Skin epidermis (tissue), 12 donors: Measurements from ENCODE around the gene GGCT.
"Not testable (repeated sequence)": the region's sequence is repeated elsewhere in the genome, so short reads cannot be mapped to it uniquely, and the experiment has no call there.

Experiments
- H3K27ac ChIP-seq, 21 experiments: fragments of 200-600 bp; sonication (generic) in 11 of 21; one replicate each; pipeline ENCODE4 v1.5.0; 2020; ENCODE audit warnings: mild to moderate bottlenecking in 3 of 21, inconsistent platforms in 2 of 21, moderate library complexity in 2 of 21
- H3K4me3 ChIP-seq, 7 experiments: fragments of 200-600 bp; sonication (generic) in 2 of 7; one replicate each; pipeline ENCODE4 v1.5.0; 2020; ENCODE audit warnings: inconsistent platforms in 2 of 7, mild to moderate bottlenecking in 2 of 7, moderate library complexity in 1 of 7

The GGCT gene

DNA sequence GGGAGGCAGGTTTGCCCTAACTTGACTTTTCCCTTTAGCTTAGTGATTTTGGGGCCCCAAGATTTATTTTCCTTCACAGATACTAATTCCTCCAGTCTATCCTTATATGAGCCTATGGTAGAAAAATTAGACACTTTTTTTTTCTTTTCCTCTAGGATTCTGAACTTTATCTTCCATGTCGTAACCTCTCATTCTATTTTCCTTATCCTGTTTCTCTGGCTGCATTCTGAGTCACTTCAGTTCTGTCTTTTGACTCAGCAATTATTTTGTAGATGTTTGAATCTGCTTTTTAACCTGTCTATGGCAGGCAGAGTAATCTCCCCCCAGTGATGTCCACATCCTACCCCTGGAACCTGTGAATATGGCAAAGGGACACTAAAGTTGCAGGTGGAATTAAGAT lies 19.0 kb downstream of the GGCT start:
- Histone ChIP-seq H3K4me3 (no peak overlapping the region), H3K27ac (no peak overlapping the region)

- not testable (repeated sequence) for H3K27ac ChIP-seq, H3K4me3 ChIP-seq
Measured at GRCh38 chr7:30481416-30481815, 23.2 kb downstream of the GGCT start.

- Histone ChIP-seq H3K27ac (peak overlapping the region; percentile 55 to 97 (median 92)), H3K4me3 (peak overlapping the region; percentile 53 to 69 (median 66))
Measured at GRCh38 chr7:30479202-30480120, 25.2 kb downstream of the GGCT start.

- Histone ChIP-seq H3K4me3 (peak within 1 kb of the TSS; percentile 53 to 69 (median 66)), H3K27ac (peak within 1 kb of the TSS; percentile 60 to 97 (median 92))
Measured at GRCh38 chr7:30478349-30479201, 26.1 kb downstream of the GGCT start, which contains the start of gene NOD1. Gene NOD1, minus strand, starts transcription at chr7:30478784. Its CDS starts 21,863 bp downstream, at chr7:30456921.

GRCh38 chr7:30476459-30477145 lies 28.0 kb downstream of the GGCT start:
- Histone ChIP-seq H3K4me3 (peak overlapping the region in 1 of 7 experiments; percentile 69), H3K27ac (peak overlapping the region in 7 of 21 experiments; percentile 33 to 97 (median 92))

- peak overlapping the region in 10 of 21 experiments; percentile 4 to 84 (median 46) for H3K27ac ChIP-seq
- no peak overlapping the region for H3K4me3 ChIP-seq
Measured at GRCh38 chr7:30475580-30475979, 29.0 kb downstream of the GGCT start.

- no peak overlapping the region for H3K4me3 ChIP-seq
- peak overlapping the region in 7 of 21 experiments; percentile 17 to 93 (median 66) for H3K27ac ChIP-seq
Measured at GRCh38 chr7:30474893-30475292, 29.7 kb downstream of the GGCT start.

- peak overlapping the region in 11 of 21 experiments; percentile 17 to 93 (median 68) for H3K27ac ChIP-seq
- no peak overlapping the region for H3K4me3 ChIP-seq
Measured at GRCh38 chr7:30474485-30474884, 30.1 kb downstream of the GGCT start.

GRCh38 chr7:30473903-30474302 lies 30.7 kb downstream of the GGCT start:
- Histone ChIP-seq H3K4me3 (no peak overlapping the region), H3K27ac (peak overlapping the region in 10 of 21 experiments; percentile 28 to 93 (median 70))

DNA sequence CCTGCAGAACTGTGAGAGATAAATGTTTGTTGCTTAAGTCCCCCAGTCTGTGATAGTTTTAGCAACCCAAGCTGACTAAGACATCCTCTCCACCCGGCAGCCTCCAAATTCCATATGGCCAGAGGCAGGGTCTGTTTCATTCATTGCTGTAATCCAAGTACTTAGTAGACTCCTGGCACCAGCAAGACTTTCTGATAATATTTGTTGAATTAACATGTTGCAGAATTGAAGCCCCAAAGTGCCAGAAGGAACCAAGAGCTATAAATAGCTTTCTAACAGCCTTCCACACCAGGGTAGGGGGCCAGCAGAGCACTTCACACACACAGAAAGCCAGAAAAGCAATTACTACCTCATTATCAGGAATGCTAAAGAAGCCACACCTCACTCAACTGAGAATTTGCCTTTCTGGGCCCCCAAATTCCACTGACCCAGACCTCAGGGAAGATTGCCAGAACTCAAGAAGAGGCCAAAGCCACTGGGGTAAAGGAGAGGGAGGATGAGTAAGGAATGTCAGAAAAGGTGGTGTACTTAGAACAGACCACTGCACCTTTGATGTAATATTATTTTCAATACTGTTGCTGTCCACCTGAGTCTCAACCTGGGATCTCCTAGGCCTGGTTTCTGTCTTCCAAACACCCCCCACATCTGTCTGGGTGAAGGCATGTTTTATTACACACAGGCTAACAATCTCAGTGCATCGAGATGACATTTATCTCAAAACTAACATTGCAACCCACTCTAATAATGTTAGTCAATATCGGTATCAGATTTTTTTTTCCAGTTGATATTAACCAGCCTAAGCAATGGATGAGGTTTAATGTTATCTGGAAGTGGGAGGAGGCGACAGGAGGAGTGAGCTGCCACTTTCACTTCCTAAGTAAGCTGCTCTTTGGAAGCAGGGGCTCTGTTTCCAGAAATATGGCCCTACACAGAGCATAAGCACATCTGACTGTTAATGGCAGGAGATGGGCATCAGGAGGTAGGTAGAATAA lies 31.5 kb downstream of the GGCT start:
- no peak overlapping the region for H3K4me3 ChIP-seq
- peak overlapping the region in 12 of 21 experiments; percentile 13 to 93 (median 70) for H3K27ac ChIP-seq

GRCh38 chr7:30472081-30472783 lies 32.4 kb downstream of the GGCT start:
- Histone ChIP-seq H3K4me3 (no peak overlapping the region), H3K27ac (peak overlapping the region in 13 of 21 experiments; percentile 35 to 93 (median 71))

DNA sequence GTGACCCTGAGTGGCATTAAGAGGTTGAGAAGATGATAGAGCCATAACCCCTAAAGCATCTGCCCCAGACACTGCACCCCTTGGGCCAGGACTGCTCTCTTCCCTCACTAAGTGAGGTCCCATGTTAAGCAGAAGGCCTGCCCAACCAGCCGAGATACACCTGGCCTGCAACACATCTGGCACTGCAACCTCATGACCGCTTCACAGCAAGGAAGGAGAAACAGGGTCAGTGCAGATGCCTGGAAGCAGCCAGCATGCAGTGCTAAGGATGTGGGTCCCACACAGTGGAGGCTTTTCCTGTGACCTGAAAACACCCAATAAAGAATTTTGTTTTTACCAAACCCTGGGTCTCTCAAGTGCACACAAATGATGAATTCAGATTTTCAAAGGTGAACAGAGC lies 33.4 kb downstream of the GGCT start:
- peak overlapping the region in 19 of 21 experiments; percentile 15 to 93 (median 67) for H3K27ac ChIP-seq
- no peak overlapping the region for H3K4me3 ChIP-seq

- H3K4me3 ChIP-seq: no peak overlapping the region
- peak overlapping the region in 18 of 21 experiments; percentile 15 to 93 (median 69) for H3K27ac ChIP-seq
Measured at GRCh38 chr7:30470771-30471170, 33.9 kb downstream of the GGCT start.

DNA sequence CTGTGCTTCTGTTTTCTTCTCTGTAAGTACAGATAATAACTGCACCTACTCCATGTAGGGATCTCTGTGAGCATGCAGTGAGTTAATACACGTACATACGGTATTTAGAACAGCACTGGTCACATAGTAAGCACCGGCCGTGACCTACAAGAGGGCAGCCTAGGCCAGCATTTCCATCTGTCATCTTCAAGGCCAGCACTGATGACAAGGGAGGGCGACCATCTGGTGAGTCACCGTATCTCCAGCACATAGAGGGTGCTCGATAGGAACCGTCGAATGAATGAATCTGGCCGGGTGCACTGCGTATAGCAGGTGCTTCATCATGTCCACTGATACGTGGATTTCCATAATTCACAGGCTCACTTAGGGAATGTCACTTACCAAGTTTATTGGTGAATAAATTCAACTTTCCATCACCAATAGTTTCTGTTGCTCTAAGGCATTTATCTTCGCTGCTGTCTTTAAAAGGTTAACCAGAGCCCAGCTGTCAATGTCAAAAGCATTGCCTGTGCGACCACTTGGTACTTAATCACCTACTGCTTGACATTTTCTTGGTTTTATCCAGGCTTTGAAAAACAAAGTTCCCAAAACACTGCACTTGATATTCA lies 34.4 kb downstream of the GGCT start:
- Histone ChIP-seq H3K4me3 (no peak overlapping the region), H3K27ac (peak overlapping the region in 18 of 21 experiments; percentile 26 to 93 (median 72))

- peak overlapping the region in 20 of 21 experiments; percentile 4 to 93 (median 72) for H3K27ac ChIP-seq
- no peak overlapping the region for H3K4me3 ChIP-seq
Measured at GRCh38 chr7:30469303-30469702, 35.3 kb downstream of the GGCT start.

DNA sequence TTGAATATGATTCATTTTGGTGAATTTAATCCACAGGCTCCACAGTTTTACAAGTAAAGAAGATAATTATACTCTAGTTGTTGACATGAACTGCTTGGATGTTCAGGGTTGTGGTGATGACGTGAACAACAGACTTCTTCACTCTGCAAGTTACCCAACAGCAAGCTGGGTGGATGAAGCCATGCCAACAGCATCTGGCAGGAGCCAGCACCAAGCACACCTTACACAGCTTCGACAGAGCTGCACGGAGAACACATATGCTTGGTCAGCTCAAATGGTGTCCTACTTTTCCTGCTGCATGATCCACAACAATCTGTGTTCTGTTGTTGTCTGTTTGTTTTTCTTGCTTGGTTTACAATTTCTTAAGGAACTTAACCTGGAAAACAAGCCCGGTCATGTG lies 35.8 kb downstream of the GGCT start:
- peak overlapping the region in 20 of 21 experiments; percentile 4 to 93 (median 69) for H3K27ac ChIP-seq
- H3K4me3 ChIP-seq: no peak overlapping the region

DNA sequence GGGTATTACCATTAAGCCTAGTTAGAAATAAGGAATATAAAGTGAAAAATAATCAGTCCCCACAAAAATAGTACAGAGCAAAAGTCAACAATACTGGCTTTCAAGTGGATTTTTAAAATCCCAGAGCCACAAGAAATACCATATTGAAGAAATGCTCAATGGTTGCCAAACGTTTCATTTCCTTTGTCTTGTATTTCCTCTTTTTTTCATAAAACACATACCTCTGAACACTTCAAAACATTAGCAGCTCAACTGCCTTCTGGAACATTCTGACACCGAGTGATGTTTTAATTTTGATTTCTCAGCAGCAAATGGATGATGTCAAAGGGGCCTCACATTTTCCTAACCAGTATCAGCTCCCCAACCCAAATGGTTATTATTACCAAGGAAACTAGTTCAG lies 36.6 kb downstream of the GGCT start:
- no peak overlapping the region for H3K4me3 ChIP-seq
- peak overlapping the region in 16 of 21 experiments; percentile 26 to 93 (median 74) for H3K27ac ChIP-seq
